GM18499 (cell line): ENCODE measurements around the gene NUP62.
"Not testable (repeated sequence)": the region's sequence is repeated elsewhere in the genome, so short reads cannot be mapped to it uniquely, and the experiment has no call there.

Experiments
- ATAC-seq: cut with Tn5 transposase; IDR thresholded peaks from one replicate; pipeline ENCODE4 v1.9.1; 2021; ENCODE audit warnings: moderate number of reproducible peaks; ENCODE audit not compliant: insufficient read depth, unreplicated experiment

Gene NUP62, protein sequence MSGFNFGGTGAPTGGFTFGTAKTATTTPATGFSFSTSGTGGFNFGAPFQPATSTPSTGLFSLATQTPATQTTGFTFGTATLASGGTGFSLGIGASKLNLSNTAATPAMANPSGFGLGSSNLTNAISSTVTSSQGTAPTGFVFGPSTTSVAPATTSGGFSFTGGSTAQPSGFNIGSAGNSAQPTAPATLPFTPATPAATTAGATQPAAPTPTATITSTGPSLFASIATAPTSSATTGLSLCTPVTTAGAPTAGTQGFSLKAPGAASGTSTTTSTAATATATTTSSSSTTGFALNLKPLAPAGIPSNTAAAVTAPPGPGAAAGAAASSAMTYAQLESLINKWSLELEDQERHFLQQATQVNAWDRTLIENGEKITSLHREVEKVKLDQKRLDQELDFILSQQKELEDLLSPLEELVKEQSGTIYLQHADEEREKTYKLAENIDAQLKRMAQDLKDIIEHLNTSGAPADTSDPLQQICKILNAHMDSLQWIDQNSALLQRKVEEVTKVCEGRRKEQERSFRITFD

DNA sequence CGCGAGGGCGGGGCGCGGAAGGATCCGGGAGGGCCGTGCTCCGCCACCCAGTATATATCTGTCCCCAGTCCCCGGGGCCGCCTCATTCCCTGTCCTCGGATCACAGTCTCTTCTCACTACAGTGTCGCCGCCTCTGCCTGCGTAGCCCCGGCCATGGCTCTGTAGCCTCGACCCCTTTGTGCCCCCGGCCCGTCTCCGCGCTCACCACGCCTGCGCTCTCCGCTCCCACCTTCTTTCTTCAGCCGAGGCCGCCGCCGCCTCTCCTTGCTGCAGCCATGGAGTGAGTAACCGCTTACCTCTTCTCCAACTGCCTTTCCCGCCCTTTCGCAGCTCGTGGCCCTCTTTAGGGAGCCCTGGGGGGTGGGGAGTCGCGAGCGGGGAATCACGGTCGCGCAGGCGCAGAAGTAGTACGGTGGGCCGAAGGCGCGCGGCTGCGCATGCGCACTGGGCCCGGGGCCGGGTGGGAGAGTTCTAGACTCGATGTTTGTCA is at the start of gene NUP62, which contains the start of gene ATF5:
TSS of gene NUP62 (minus strand) at position 384 of the 490 bp plus-strand sequence. CDS start 19,697 bp downstream, outside the sequence.
TSS of gene ATF5 (plus strand) at position 85 of the 490 bp plus-strand sequence. CDS start 1,646 bp downstream, outside the sequence.
- ATAC-seq: peak; percentile 2

DNA sequence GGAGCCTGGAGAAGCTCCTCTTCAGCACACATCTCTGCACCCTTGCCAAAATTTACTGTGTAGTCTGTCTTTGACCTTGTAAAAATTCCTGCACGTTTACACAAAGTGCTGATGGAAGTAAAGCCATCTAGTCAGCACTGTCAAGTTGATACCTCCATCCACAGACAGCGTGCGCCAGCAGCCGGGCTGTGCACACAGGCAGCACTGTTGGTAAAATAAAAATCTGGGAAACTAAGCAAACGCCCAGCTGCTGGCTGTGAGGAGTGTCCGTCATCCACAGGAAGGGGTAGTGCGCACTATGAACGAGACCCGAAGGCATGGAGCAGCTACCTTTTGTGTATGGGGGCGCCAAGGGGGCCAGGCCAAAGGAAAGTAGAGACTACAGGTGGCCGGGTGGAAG is 49.0 kb upstream of the NUP62 start:
- ATAC-seq: no peak

DNA sequence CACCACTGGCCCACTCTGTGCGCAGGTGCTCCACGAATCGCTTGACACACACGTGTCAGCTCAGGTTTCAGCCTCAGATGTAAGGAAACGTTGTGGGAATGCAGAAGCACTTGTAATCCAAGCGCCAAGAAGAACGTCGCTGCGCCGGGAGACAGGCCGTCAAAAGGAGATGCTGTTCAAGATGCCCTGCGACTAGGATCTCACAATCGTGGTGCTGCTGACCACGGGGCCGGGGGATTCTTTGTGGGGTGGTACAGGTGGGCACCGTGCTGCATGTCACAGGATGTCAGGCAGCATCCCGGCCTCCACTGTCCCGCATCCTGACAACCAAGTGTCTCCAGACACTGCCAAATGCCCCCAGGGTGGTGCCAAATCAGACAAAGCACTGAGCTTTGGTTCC is 48.6 kb upstream of the NUP62 start:
- no peak for ATAC-seq

DNA sequence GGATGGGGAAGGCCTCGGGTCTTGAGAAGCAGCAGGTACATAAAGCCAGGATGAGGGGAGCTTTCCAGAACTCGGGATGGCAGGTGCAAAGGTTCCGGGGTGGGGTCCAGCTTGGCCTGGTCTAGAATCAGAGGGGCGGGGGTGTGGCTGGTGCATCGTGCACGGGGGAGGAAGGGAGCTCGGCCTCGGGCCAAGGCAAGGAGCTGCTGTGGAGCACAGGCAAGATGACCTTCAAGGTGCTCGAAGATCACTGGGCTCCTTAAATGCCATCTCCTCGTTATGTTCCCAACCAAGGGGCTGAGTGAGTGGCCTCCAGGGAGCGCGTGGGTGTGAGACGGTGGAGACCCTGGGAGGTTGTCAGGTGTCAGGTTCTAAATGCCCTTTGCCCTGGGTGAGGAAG is 47.8 kb upstream of the NUP62 start:
- ATAC-seq: no peak

DNA sequence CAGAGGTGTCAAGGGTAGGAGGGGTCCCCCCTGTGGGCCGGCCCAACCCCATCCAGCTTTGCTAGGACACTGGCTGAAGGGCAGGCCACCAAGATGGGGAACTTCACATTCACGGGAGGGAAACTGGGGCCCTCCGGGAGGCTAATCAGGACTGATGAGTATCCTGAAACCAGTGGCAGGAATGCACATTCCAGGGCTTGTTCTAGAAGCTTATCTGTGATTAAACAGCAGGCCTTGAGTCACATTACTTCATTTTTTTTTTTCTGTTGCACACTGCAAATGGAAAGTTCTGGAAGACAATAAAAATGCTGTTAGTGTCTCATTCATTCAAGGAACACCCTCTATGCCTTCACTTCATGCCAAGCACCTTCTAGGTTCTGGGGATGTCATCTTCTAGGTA is 47.2 kb upstream of the NUP62 start:
- ATAC-seq: no peak

DNA sequence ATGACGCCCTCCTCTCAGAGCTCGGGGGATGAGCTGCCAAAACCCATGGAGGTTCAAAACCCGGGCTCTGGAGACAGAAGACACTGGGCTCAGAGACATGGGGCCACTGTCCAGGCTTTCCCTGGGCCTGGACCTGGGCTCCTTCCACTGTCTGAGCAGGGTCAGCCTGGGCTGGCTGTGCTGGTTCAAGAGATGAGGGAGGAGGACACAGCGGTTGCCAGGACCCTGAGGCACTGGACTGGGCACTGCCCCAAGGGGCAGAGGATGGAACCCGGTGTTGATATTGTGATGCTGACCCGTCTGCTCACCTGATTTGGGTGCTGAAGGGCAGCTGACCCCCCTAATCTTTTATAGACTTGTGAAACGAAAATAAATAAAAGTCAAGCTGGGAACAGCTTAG is 45.7 kb upstream of the NUP62 start:
- no peak for ATAC-seq

DNA sequence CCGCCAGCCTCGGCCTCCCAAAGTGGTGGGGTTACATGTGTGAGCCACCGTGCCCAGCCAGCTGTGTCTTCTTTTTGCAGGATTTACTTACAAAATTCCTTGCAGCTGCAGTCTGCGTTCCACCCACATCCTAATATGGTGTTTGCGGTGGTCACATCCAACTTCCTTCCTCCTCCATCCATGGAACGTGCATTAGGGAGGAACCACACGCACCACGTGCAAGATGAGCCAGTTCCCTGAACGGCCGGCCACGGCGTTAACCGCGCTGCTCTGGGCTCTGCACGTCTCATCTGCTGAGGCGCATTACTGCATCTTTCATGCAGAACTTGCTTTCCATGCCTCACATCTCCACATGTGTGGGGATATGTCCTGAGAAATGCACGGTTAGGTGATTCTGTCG is 44.7 kb upstream of the NUP62 start:
- no peak for ATAC-seq

DNA sequence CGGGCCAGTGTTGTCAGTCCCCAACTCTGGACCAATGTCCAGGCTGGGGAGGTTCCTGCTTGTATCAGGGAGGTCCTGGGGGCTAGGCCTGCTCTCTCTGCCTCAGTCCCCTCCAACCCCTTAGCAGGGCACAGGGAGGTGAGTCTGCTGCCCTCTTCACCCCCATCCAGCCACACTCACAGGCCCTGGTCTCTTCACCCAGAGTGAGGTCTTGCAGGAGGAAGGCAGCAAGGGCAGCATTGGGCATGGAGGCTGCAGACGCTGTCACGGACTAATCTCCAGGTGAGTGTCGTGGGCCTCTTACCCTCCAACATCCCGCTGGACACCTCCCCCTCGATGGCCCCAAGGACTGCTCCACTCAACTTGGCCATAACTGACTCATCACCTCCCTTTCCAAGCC is 43.5 kb upstream of the NUP62 start:
- no peak for ATAC-seq

DNA sequence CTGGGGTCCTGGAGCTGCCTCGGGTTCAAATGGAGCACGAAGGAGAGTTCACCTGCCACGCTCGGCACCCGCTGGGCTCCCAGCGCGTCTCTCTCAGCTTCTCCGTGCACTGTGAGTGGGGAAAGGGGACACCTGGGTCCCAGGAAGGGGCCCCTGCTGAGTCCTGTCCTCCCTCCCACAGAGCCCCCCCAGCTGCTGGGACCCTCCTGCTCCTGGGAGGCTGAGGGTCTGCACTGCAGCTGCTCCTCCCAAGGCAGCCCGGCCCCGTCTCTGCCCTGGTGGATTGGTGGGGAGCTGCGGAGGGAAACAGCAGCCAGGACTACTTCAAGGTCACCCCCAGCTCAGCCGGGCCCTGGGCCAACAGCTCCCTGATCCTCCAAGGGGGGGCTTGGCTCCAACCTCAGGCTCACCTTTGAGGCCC is 42.7 kb upstream of the NUP62 start:
- no peak for ATAC-seq

DNA sequence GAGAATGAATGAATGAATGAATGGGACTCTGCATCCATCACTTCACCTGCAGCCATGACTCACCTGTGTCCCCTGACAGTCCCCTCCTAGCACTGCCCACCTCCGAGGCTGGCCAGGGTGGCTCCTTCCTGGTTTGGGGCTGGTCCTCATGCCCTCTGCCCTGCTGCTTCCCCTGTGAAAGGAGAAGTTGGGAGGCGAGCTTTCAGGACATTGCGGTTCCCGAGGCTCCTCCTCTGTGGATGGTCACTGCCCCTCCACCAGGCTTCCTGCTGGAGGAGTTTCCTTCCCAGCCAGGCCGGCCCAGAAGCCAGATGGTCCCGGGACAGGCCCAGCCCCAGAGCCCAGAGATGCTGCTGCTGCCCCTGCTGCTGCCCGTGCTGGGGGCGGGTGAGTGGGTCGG is 40.1 kb upstream of the NUP62 start:
- not testable (repeated sequence) for ATAC-seq

DNA sequence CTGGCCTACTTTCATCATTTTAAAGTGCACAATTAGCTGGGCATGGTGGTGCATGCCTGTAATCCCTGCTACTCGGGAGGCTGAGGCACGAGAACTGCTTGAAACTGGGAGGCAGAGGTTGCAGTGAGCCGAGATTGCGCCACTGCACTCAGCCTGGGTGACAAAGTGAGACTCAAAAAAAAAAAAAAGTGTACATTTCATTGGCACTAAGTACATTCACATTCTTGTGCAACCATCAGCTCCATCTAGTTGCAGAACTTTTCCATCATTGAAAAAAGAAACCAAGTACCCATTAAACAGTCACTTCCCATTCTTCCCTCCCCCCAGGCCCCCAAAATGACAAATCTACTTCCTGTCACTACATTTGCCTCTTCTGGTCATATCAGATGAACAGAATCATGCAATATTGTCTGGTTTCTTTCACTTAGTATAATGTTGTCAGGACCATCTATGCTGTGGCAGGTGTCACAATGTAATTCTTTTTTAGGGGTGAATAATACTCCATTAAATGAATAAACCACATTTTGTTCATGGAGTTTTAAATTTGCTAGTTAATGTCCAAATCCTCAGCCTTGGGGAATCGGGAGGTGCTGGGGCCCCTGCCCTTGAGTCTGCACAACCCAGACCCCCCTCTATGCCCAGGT is 39.1 kb upstream of the NUP62 start:
- ATAC-seq: no peak

DNA sequence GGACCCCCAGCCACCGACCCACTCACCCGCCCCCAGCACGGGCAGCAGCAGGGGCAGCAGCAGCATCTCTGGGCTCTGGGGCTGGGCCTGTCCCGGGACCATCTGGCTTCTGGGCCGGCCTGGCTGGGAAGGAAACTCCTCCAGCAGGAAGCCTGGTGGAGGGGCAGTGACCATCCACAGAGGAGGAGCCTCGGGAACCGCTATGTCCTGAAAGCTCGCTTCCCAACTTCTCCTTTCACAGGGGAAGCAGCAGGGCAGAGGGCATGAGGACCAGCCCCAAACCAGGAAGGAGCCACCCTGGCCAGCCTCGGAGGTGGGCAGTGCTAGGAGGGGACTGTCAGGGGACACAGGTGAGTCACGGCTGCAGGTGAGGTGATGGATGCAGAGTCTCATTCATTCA is 31.7 kb upstream of the NUP62 start, which contains the start of gene SIGLEC11:
TSS of gene SIGLEC11 (minus strand) at position 193 of the 400 bp plus-strand sequence. CDS start at position 102, 91 bp downstream.
- ATAC-seq: not testable (repeated sequence)

DNA sequence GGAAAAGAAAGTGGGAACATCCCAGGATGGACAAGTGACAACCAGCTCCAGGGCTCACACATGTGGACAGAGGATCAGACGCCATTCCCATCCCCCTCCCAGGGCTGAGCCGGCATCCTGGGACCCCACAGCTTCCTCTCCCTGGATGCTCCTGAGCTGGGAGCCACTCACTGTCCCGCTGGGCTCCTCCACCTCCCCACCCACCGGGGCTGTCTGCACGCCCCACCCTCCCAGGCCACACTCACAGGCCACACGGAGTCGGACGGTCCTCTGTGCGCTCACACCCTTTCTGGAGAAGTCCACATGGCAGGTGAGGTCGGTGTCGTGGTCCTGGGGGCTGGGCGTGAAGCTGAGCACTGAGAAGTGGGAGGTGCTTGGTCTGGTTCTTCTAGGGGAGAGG is 30.6 kb upstream of the NUP62 start:
- ATAC-seq: not testable (repeated sequence)

DNA sequence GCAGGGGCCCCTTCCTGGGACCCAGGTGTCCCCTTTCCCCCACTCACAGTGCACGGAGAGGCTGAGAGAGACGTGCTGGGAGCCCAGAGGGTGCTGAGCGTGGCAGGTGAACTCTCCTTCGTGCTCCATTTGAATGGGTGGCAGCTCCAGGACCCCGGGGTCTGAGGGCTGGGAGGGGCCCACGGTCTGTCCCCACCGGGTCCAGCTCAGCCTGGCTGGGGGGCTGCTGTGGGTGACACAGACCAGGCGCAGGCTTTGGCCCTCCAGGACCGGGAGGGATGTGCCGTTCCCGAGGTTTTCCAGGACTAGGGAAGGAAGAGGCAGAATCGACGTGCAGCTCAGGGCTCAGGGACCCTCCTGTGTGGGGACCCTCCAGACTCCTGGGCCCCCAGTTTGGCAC is 29.3 kb upstream of the NUP62 start:
- not testable (repeated sequence) for ATAC-seq

DNA sequence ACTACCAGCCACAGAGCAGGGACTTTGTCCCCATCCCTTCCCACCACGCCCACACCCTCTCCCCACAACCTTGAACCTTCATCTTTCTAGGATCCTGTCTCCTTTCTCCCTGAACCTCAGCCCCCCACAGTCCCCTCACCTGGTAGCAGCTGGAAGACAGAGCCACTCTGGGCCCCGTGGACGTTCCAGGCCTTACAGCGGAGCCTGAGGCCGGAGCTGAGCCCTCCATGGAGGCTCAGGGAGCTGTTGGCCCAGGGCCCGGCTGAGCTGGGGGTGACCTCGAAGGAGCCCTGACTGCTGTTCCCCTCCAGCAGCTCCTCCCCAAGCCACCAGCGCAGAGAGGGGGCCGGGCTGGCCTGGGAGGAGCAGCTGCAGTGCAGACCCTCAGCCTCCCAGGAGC is 28.8 kb upstream of the NUP62 start:
- ATAC-seq: not testable (repeated sequence)

DNA sequence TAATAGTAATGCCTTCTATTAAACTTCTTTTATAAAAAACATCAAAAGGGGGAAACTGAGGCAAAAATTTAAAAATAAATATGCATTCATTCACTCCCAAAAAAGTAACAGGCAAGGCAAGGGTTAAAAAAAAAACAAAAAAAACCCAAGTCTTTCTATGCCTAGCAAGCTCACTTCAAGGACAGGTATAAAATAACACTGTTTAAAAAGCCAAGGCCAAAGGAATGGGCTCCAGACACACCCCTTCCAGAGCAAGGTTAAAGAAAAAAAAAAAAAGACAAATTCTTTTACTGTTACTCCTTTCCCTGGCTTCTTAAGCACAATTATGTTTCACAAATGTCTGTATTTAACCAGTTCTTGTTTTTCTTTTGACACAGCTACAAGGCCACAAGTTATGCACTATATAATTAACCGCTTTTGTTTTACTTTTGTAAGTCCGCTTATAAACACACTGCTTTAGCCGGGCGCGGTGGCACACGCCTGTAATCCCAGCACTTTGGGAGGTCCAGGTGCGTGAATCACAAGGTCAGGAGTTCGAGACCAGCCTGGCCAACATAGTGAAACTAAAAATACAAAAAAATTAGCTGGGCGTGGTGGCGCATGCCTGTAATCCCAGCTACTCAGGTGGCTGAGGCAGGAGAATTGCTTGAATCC is 28.1 kb upstream of the NUP62 start:
- ATAC-seq: no peak

DNA sequence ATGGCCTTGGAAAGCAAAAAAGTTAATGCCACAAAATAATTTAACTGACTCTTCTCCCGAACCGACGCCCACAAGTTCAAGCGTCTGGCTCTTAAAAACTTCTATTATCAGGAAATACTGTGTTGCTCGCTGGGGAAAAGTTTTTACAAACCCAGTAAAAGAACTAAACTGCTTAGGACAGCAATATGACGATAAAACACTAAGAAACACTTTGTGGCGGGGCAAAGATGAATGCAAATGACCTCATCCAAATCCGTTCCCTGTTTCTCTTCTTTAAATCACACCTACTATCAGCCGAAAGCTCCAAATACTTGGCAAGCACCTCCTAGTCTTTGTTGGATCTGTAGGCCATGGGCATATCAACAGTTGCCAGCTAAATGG is 26.8 kb upstream of the NUP62 start:
- ATAC-seq: no peak

DNA sequence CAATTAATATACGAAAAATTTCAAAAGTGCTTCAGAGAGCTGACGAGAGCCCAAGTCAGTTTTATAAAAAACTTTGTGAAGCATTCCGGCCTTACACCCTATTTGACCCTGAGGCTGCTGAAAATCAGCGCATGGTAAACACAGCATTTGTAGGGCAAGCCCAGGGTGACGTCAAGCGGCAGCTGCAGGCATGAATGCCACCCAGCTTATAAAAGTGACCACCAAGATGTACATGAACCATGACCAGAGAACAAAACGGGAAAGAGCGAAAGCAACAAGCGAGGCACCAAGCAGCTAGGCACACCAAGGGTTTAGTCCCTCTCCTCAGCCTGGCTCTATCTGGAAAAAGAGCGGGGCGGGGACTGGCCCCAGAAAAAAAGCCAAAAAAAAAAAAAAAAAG is 25.6 kb upstream of the NUP62 start:
- ATAC-seq: no peak

DNA sequence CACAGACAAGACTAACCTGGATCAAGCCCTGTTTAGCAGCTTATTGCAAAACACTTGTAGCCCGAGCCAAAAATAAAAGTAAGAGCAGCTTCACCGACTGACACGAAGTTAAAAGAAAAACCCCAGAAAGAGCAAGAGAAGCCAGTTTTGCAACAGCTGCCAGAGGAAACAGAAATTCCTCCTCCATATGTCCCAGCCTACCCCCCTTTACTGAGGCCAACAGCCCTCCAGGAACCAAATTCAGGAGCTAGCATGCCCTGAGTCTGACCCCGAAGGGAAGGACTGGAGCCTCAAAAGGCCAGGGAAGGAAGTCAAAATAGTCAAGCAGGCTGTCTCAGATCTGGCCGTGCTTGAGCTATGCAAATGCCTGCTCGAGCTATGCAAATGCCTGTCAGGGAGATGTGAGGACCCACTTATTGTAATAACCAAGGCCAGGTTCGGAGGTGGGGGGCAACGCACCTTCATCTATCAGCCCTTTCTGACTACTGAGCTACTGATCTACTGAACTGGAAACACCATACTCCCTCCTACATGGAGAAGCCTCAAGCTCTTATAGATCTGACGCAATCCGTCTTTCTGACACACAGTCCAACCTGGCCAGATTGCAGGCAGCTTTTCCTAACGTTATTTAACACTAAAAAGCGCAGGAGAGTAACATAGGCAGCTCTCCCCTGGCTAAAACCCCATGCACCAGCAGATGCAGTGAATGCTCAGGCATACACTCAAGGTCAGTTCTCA is 25.0 kb upstream of the NUP62 start:
- no peak for ATAC-seq

DNA sequence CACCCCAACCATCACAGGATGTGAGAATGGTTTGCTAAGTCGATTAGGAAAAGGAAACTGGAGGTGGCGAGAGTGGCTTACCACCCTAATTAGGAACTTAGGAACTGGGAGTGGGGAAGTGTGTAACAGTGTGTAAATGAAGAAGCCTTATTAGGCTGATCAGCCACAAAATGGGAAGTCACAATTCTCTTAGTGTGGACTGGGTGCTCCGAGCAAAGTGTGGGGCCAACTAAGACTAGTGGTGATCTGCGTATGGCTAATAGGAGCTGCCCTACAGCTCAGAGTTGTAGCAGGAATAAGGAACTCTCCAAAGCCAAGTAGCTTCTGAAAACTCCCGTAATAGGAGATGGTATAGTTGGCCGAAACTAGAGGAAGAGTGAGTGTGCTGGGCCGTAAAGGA is 24.1 kb upstream of the NUP62 start:
- ATAC-seq: no peak
